ENCODE measurements around the gene AGAP1.

The AGAP1 gene

GRCh38 chr2:236016496-236016895 is 522.7 kb downstream of the AGAP1 start:
- TF ChIP-seq REST (IDR thresholded peaks at IDR 0.05; ENCODE audit: insufficient read depth in 1 of 2, low read depth in 2 of 2, low read length in 2 of 2) (no peak), POLR2AphosphoS5 (IDR thresholded peaks at IDR 0.05; ENCODE audit: low read depth, low read length) (no peak), SIN3A (IDR thresholded peaks at IDR 0.05; ENCODE audit: borderline replicate concordance, insufficient read depth, low read length) (no peak), TAF1 (IDR thresholded peaks at IDR 0.05; ENCODE audit: borderline replicate concordance, insufficient read depth, low read length) (no peak), FOXP2 (optimal IDR thresholded peaks at IDR 0.05; ENCODE audit: borderline replicate concordance, extremely low read depth, extremely low read length, insufficient read depth) (no peak)

- TF ChIP-seq TAF1 (IDR thresholded peaks at IDR 0.05; ENCODE audit: borderline replicate concordance, insufficient read depth, low read length), result no peak
- TF ChIP-seq POLR2AphosphoS5 (IDR thresholded peaks at IDR 0.05; ENCODE audit: low read depth, low read length), result no peak
- no peak for TF ChIP-seq REST (IDR thresholded peaks at IDR 0.05; ENCODE audit: insufficient read depth in 1 of 2, low read depth in 2 of 2, low read length in 2 of 2)
- TF ChIP-seq FOXP2 (optimal IDR thresholded peaks at IDR 0.05; ENCODE audit: borderline replicate concordance, extremely low read depth, extremely low read length, insufficient read depth), result no peak
- no peak for TF ChIP-seq SIN3A (IDR thresholded peaks at IDR 0.05; ENCODE audit: borderline replicate concordance, insufficient read depth, low read length)
Measured at GRCh38 chr2:236017446-236017845, 523.6 kb downstream of the AGAP1 start.

GRCh38 chr2:236019434-236019833 is 525.6 kb downstream of the AGAP1 start:
- no peak for TF ChIP-seq SIN3A (IDR thresholded peaks at IDR 0.05; ENCODE audit: borderline replicate concordance, insufficient read depth, low read length)
- no peak for TF ChIP-seq POLR2AphosphoS5 (IDR thresholded peaks at IDR 0.05; ENCODE audit: low read depth, low read length)
- TF ChIP-seq TAF1 (IDR thresholded peaks at IDR 0.05; ENCODE audit: borderline replicate concordance, insufficient read depth, low read length), result no peak
- TF ChIP-seq REST (IDR thresholded peaks at IDR 0.05; ENCODE audit: insufficient read depth in 1 of 2, low read depth in 2 of 2, low read length in 2 of 2), result no peak
- TF ChIP-seq FOXP2 (optimal IDR thresholded peaks at IDR 0.05; ENCODE audit: borderline replicate concordance, extremely low read depth, extremely low read length, insufficient read depth), result no peak

- TF ChIP-seq REST (IDR thresholded peaks at IDR 0.05; ENCODE audit: insufficient read depth in 1 of 2, low read depth in 2 of 2, low read length in 2 of 2) (no peak), TAF1 (IDR thresholded peaks at IDR 0.05; ENCODE audit: borderline replicate concordance, insufficient read depth, low read length) (no peak), SIN3A (IDR thresholded peaks at IDR 0.05; ENCODE audit: borderline replicate concordance, insufficient read depth, low read length) (no peak), FOXP2 (optimal IDR thresholded peaks at IDR 0.05; ENCODE audit: borderline replicate concordance, extremely low read depth, extremely low read length, insufficient read depth) (no peak), POLR2AphosphoS5 (IDR thresholded peaks at IDR 0.05; ENCODE audit: low read depth, low read length) (no peak)
Measured at GRCh38 chr2:236021499-236022057, 527.7 kb downstream of the AGAP1 start.
